GM23248 (cell line): ENCODE measurements around the gene DNAH11.

Experiments used
- EZH2 ChIP-seq: fragments of 200-600 bp; sonication (generic); IDR thresholded peaks from 2 replicates; pipeline ENCODE4 v1.6.1; 2018; ENCODE audit warnings: antibody characterized with exemption, mild to moderate bottlenecking; ENCODE audit not compliant: insufficient read depth, poor library complexity, severe bottlenecking
- EZH2phosphoT487 ChIP-seq: fragments of 200-600 bp; sonication (generic); IDR thresholded peaks from 2 replicates; pipeline ENCODE4 v1.6.1; 2018; ENCODE audit warnings: antibody characterized with exemption, moderate library complexity, mild to moderate bottlenecking, low read depth; ENCODE audit not compliant: insufficient read depth

GRCh38 chr7:21784989-21785388 is 242.2 kb downstream of the DNAH11 start:
- TF ChIP-seq EZH2 (no peak), EZH2phosphoT487 (no peak)
